BE2C (cell line): ENCODE measurements around the gene EDAR.

Experiments
- DNase-seq: peaks from one replicate; pipeline ENCODE4 v3.0.0-alpha.2; 2020
- H3K27me3 ChIP-seq: fragments of 250-450 bp; sonication (Bioruptor Pico); 2 replicates; pipeline ENCODE4 v1.5.1; 2020; ENCODE audit warnings: mild to moderate bottlenecking
- H3K36me3 ChIP-seq: fragments of 250-450 bp; sonication (Bioruptor Pico); 2 replicates; pipeline ENCODE4 v1.5.1; 2020; ENCODE audit warnings: mild to moderate bottlenecking
- H3K4me1 ChIP-seq: fragments of 250-450 bp; sonication (Bioruptor Pico); 2 replicates; pipeline ENCODE4 v1.5.1; 2020
- H3K4me3 ChIP-seq: 2 replicates; pipeline ENCODE4 v1.5.1; 2011; ENCODE audit warnings: low read depth, low read length
- H3K9me3 ChIP-seq: fragments of 250-450 bp; sonication (Bioruptor Pico); 2 replicates; pipeline ENCODE4 v1.5.1; 2020
- CTCF ChIP-seq: IDR thresholded peaks from 2 replicates; pipeline ENCODE4 v1.5.1; 2012; ENCODE audit warnings: mild to moderate bottlenecking, low read depth, low read length

The EDAR gene

GRCh38 chr2:108906403-108907077 lies 82.5 kb downstream of the EDAR start:
- no peaks in the 10 kb centered on the region for H3K9me3 ChIP-seq
- H3K27me3 ChIP-seq, result no peaks in the 10 kb centered on the region
- no peaks in the 10 kb centered on the region for H3K4me1 ChIP-seq
- no peak for TF ChIP-seq CTCF
- DNase-seq, result no peak
- no peaks in the 10 kb centered on the region for H3K36me3 ChIP-seq
- no peak overlapping the region for H3K4me3 ChIP-seq

- H3K4me1 ChIP-seq, result no peaks in the 10 kb centered on the region
- no peak for TF ChIP-seq CTCF
- no peaks in the 10 kb centered on the region for H3K27me3 ChIP-seq
- H3K36me3 ChIP-seq, result no peaks in the 10 kb centered on the region
- H3K4me3 ChIP-seq, result no peak overlapping the region
- H3K9me3 ChIP-seq, result no peaks in the 10 kb centered on the region
- no peak for DNase-seq
These were observed 83.1 kb downstream of the EDAR start for GRCh38 chr2:108905906-108906305.

GRCh38 chr2:108905176-108905575 lies 83.8 kb downstream of the EDAR start:
- H3K4me3 ChIP-seq, result no peak overlapping the region
- no peaks in the 10 kb centered on the region for H3K36me3 ChIP-seq
- H3K9me3 ChIP-seq, result no peaks in the 10 kb centered on the region
- DNase-seq, result no peak
- no peak for TF ChIP-seq CTCF
- H3K27me3 ChIP-seq, result no peaks in the 10 kb centered on the region
- H3K4me1 ChIP-seq, result no peaks in the 10 kb centered on the region

GRCh38 chr2:108904680-108905079 lies 84.3 kb downstream of the EDAR start:
- no peaks in the 10 kb centered on the region for H3K4me1 ChIP-seq
- no peak overlapping the region for H3K4me3 ChIP-seq
- H3K27me3 ChIP-seq, result no peaks in the 10 kb centered on the region
- H3K9me3 ChIP-seq, result no peaks in the 10 kb centered on the region
- TF ChIP-seq CTCF, result no peak
- H3K36me3 ChIP-seq, result no peaks in the 10 kb centered on the region
- no peak for DNase-seq

GRCh38 chr2:108898315-108899082 lies 90.5 kb downstream of the EDAR start:
- Histone ChIP-seq H3K4me3 (no peak overlapping the region), H3K9me3 (no peaks in the 10 kb centered on the region), H3K27me3 (no peaks in the 10 kb centered on the region), H3K4me1 (no peaks in the 10 kb centered on the region), H3K36me3 (no peaks in the 10 kb centered on the region)
- TF ChIP-seq CTCF, result no peak
- DNase-seq, result no peak

GRCh38 chr2:108896741-108897140 lies 92.3 kb downstream of the EDAR start:
- no peak overlapping the region for H3K4me3 ChIP-seq
- TF ChIP-seq CTCF, result no peak
- H3K4me1 ChIP-seq, result no peaks in the 10 kb centered on the region
- H3K36me3 ChIP-seq, result no peaks in the 10 kb centered on the region
- no peaks in the 10 kb centered on the region for H3K9me3 ChIP-seq
- H3K27me3 ChIP-seq, result no peaks in the 10 kb centered on the region
- DNase-seq, result no peak
